Prostate gland (tissue), 2 donors: Measurements from ENCODE around the gene KATNB1.

Experiments
- CTCF ChIP-seq, 4 experiments: fragments of 200-600 bp in 2 of 4; fragments of 450-650 bp in 2 of 4; sonication (generic) in 2 of 4; IDR thresholded peaks; 1 replicate in 3 of 4; 2 replicates in 1 of 4; pipeline ENCODE4 v1.5.1; 2016 to 2019; ENCODE audit warnings: antibody characterized with exemption in 4 of 4, mild to moderate bottlenecking in 2 of 4, moderate library complexity in 2 of 4
- POLR2AphosphoS5 ChIP-seq: sonication (generic); formaldehyde crosslinking; IDR thresholded peaks from one replicate; pipeline ENCODE4 v1.6.1; 2017; ENCODE audit warnings: antibody characterized with exemption

GRCh38 chr16:57763285-57764005, 27.9 kb downstream of the KATNB1 start:
- no peak for TF ChIP-seq CTCF (IDR thresholded peaks at IDR 0.05)
- TF ChIP-seq POLR2AphosphoS5 = no peak
